GM23248 (cell line): ENCODE results near the gene CD101.

Experiments
- EZH2 ChIP-seq: fragments of 200-600 bp; sonication (generic); IDR thresholded peaks from 2 replicates; pipeline ENCODE4 v1.6.1; 2018; ENCODE audit warnings: antibody characterized with exemption, mild to moderate bottlenecking; ENCODE audit not compliant: insufficient read depth, poor library complexity, severe bottlenecking
- EZH2phosphoT487 ChIP-seq: fragments of 200-600 bp; sonication (generic); IDR thresholded peaks from 2 replicates; pipeline ENCODE4 v1.6.1; 2018; ENCODE audit warnings: antibody characterized with exemption, moderate library complexity, mild to moderate bottlenecking, low read depth; ENCODE audit not compliant: insufficient read depth

GRCh38 chr1:117038236-117038635, 36.7 kb downstream of the CD101 start:
- TF ChIP-seq EZH2 = no peak
- TF ChIP-seq EZH2phosphoT487 = no peak
